NB4 (cell line): ENCODE measurements around the gene HSP90AB1.

Experiments used
- MYC ChIP-seq: IDR thresholded peaks from 2 replicates; pipeline ENCODE4 v1.6.1; 2011; ENCODE audit warnings: low read depth, low read length
- POLR2A ChIP-seq: IDR thresholded peaks from 2 replicates; pipeline ENCODE4 v1.6.1; 2011; ENCODE audit warnings: mild to moderate bottlenecking; ENCODE audit not compliant: insufficient read length; ENCODE audit errors: extremely low read depth
- TF ChIP-seq, protein P1 (sequence below): IDR thresholded peaks from one replicate; pipeline ENCODE4 v1.5.1; 2012; ENCODE audit warnings: low read depth, low read length

DNA sequence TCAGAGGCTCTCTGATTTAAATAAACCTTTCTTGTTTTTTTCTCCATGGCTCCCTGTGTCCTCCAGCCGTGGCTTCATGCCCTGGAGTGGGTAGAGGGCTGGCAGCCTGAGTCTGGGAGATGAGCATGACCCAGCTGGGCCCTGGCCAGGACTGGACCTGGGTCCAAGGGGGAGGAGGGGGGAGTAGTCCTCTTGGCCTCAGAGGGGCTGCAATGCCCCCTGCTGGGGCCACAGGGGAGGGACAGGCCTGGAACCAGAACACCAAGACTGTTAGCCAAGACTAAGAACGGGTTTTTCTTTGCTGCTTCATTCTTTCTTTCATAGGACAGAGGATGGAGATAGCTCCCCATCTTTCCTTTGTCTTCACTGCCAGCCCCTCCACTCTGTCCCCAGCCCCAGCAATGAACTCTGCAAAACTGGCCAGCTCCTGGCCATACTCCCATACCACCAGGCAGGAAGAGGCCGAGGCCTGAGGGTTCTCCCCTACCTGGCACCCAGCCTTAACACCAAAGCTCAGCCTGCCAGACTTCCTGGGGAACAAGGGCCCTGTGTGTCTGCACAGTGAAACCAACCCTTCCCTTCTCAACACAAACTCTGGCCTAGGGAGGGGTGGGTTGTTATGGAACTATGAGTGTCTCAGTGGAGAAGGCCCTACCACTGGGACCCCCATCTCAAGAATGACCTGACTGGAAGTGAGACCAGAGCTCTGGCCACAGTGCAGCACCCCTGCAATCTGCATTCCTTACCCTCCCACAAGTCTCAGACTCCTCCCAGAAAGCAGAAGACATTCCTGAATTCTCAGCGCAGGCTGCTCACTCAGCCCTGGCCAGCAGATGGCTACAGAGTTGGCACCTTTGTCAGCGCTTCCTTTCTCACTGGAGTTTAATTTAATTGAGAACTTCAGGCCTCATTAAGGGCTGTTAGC, 12.5 kb upstream of the HSP90AB1 start:
- TF ChIP-seq POLR2A, result no peak
- TF ChIP-seq, protein P1, sequence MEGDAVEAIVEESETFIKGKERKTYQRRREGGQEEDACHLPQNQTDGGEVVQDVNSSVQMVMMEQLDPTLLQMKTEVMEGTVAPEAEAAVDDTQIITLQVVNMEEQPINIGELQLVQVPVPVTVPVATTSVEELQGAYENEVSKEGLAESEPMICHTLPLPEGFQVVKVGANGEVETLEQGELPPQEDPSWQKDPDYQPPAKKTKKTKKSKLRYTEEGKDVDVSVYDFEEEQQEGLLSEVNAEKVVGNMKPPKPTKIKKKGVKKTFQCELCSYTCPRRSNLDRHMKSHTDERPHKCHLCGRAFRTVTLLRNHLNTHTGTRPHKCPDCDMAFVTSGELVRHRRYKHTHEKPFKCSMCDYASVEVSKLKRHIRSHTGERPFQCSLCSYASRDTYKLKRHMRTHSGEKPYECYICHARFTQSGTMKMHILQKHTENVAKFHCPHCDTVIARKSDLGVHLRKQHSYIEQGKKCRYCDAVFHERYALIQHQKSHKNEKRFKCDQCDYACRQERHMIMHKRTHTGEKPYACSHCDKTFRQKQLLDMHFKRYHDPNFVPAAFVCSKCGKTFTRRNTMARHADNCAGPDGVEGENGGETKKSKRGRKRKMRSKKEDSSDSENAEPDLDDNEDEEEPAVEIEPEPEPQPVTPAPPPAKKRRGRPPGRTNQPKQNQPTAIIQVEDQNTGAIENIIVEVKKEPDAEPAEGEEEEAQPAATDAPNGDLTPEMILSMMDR, result peak; percentile 78
- no peak for TF ChIP-seq MYC
